Anterior cingulate cortex (tissue), 58 donors: ENCODE measurements around the gene ALDH1A3.

Source experiments
- DNase-seq, 58 donors: peaks; one replicate each; lab custom pipeline; 2025; lab: John Stamatoyannopoulos, UW

The ALDH1A3 gene

DNA sequence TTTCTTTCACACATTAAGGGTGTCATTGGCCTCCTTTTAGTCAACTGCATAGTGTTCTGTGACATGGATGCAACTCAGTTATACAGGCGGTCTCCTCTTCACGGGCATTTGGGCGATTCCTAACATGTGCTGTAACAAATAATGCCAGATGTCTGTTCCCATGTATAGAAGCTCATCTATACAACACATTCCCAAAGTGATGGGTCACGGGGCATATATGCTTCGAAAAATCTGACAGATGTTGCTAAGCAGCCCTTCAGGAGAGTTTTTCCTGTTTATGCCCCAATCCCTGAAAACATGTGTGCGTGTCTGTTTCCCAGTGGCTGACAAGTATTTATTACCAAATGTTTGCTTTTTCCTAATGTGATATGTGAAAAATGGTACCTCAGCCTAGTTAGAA, 65.4 kb downstream of the ALDH1A3 start:
- DNase-seq, result no peak

DNA sequence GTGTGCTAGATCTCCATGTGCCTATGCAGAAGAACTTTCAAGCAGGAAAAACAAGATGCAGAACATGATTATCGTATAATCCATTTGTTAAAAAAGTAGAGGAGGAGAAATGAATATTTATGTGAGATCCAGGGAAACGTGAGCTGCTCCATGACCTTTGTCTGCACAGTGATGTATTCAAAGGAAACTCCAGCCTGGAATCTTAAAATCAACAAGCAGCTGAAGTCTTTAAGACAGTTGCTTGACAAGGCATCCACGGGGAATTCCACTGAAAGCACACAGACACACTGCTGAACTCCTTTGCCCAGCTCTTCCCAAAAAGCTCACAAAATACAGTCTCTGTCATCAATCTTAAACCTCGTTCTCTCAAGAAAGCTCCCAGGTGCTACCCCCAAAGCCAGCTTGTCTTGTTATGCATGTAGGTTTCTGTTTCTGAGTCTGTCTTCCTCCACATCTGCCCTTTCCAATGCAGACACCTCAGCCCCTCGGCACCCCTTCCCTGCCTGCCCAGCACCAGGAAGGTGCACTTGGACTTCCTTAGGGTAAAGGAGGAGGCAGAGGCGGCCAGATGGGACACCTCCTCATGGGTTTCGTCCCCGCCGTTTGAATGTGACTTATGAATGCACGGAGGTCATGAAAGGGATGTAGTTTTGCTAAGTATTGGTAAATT, 68.3 kb downstream of the ALDH1A3 start:
- DNase-seq, result no peak

DNA sequence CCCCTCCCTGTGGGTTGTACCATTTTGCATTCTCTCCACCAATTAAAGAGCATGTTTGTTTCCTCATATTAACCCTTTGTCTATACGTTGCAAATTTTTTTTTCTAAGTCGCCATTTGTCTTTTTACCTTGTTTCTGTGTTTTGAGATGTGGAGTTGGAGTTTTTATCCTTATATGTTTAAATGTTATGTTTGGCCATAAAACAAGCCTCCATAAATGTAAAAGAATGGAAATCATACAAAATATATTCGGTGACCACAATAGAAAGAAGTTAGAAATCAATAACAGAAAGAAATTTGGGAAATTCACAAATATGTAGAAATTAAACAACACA, 68.8 kb downstream of the ALDH1A3 start:
- no peak for DNase-seq

GRCh38 chr15:100949691-100950090, 70.1 kb downstream of the ALDH1A3 start:
- no peak for DNase-seq

GRCh38 chr15:100951965-100952364, 72.3 kb downstream of the ALDH1A3 start:
- DNase-seq, result no peak

DNA sequence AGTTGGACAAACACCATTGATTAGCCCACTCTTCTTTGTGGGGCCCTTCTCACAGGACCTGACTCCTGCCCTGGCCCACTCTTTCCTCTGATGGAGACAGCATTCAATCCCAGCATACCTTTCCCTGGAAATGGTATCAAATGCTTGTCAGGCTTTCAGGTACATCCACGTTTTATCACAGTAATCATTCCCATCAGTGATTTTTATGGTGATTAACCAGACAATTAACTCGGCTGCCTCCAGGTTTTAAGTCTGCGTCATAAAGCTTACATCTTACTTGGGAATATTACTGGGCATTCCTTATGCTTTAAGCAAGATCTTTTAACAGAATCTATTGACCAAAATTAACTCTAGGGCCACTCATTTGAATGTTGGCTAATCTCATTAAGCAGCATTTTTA, 72.9 kb downstream of the ALDH1A3 start:
- no peak for DNase-seq

- no peak for DNase-seq
Measured at GRCh38 chr15:100958326-100959065, 78.9 kb downstream of the ALDH1A3 start.

- no peak for DNase-seq
Measured at GRCh38 chr15:100959066-100960050, 79.7 kb downstream of the ALDH1A3 start.
